ENCODE measurements around the gene GAS6. TPM values are rescaled to one million over a fixed set of nuclear protein-coding genes. Genes with fewer than 3 reads are reported as not detected.

Gene GAS6
- total and polyA plus RNA-seq, 2 experiments from 2014 or later = 822 to 1,035 TPM

GRCh38 chr13:113906571-113906970 is 42.7 kb upstream of the GAS6 start:
- DNase-seq = peak; percentile 21
- H3K9ac ChIP-seq = no peak overlapping the region
- no peak overlapping the region for H3K4me2 ChIP-seq (ENCODE audit: unreplicated experiment)
- no peaks in the 10 kb centered on the region for H3K79me2 ChIP-seq (ENCODE audit: insufficient read depth)
- 71 to 73% methylated on average over 4 of the region's 4 CpGs for WGBS, 2 experiments (ENCODE audit: low coverage in 1 of 2, low lambda C conversion rate in 2 of 2, missing lambda C conversion rate in 2 of 2)
- H3K4me1 ChIP-seq (ENCODE audit: insufficient read depth) = peaks cover 50% of the 10 kb centered on the region
- TF ChIP-seq EZH2phosphoT487 (IDR thresholded peaks at IDR 0.05; ENCODE audit: insufficient read depth, low read depth) (no peak), EZH2 (IDR thresholded peaks at IDR 0.05; ENCODE audit: insufficient read depth, poor library complexity, severe bottlenecking) (no peak)
- no peak overlapping the region for H3K4me3 ChIP-seq
- H3F3A ChIP-seq (ENCODE audit: insufficient read depth) = peaks cover 60% of the 10 kb centered on the region
- no peaks in the 10 kb centered on the region for H3K9me3 ChIP-seq (ENCODE audit: low read depth)
- no peak overlapping the region for H2AFZ ChIP-seq
- no peaks in the 10 kb centered on the region for H4K20me1 ChIP-seq (ENCODE audit: insufficient read depth)
- no peaks in the 10 kb centered on the region for H3K36me3 ChIP-seq (ENCODE audit: low read depth)
- in situ Hi-C loops (cut with MboI) = no loop called here
- no peaks in the 10 kb centered on the region for H3K9me2 ChIP-seq (ENCODE audit: insufficient read depth)
- no peaks in the 10 kb centered on the region for H3K27me3 ChIP-seq (replicated peaks; ENCODE audit: insufficient read depth)
- H3K27ac ChIP-seq = peak overlapping the region; percentile 65; the same call in 1 of the 2 replicates

- in situ Hi-C loops (cut with MboI) = no loop called here
- WGBS, 2 experiments (ENCODE audit: low coverage in 1 of 2, low lambda C conversion rate in 2 of 2, missing lambda C conversion rate in 2 of 2) = 95 to 97% methylated on average over 8 of the region's 8 CpGs
- no peaks in the 10 kb centered on the region for H4K20me1 ChIP-seq (ENCODE audit: insufficient read depth)
Observed at GRCh38 chr13:113905942-113906341, 42.1 kb upstream of the GAS6 start.

GRCh38 chr13:113905018-113905417 is 41.1 kb upstream of the GAS6 start:
- H3K9me2 ChIP-seq (ENCODE audit: insufficient read depth) = no peaks in the 10 kb centered on the region
- no peak overlapping the region for H3K4me2 ChIP-seq (ENCODE audit: unreplicated experiment)
- H2AFZ ChIP-seq = no peak overlapping the region
- 91 to 92% methylated on average over 9 of the region's 9 CpGs for WGBS, 2 experiments (ENCODE audit: low coverage in 1 of 2, low lambda C conversion rate in 2 of 2, missing lambda C conversion rate in 2 of 2)
- in situ Hi-C loops (cut with MboI) = no loop called here
- no peaks in the 10 kb centered on the region for H3K9me3 ChIP-seq (ENCODE audit: low read depth)
- TF ChIP-seq EZH2 (IDR thresholded peaks at IDR 0.05; ENCODE audit: insufficient read depth, poor library complexity, severe bottlenecking) (no peak), EZH2phosphoT487 (IDR thresholded peaks at IDR 0.05; ENCODE audit: insufficient read depth, low read depth) (no peak)
- no peaks in the 10 kb centered on the region for H3K36me3 ChIP-seq (ENCODE audit: low read depth)
- no peak overlapping the region for H3K4me3 ChIP-seq
- H3K27me3 ChIP-seq (replicated peaks; ENCODE audit: insufficient read depth) = no peaks in the 10 kb centered on the region
- no peaks in the 10 kb centered on the region for H3K79me2 ChIP-seq (ENCODE audit: insufficient read depth)
- no peaks in the 10 kb centered on the region for H4K20me1 ChIP-seq (ENCODE audit: insufficient read depth)
- no peak overlapping the region for H3K9ac ChIP-seq
- H3K4me1 ChIP-seq (ENCODE audit: insufficient read depth) = peaks cover 63% of the 10 kb centered on the region
- DNase-seq = no peak
- peaks cover 72% of the 10 kb centered on the region for H3F3A ChIP-seq (ENCODE audit: insufficient read depth)
- no peak overlapping the region for H3K27ac ChIP-seq

More at GRCh38 chr13:113905942-113906341, 42.1 kb upstream of the GAS6 start:
- no peak overlapping the region for H3K27ac ChIP-seq
- no peak for DNase-seq
- no peak for TF ChIP-seq EZH2phosphoT487 (IDR thresholded peaks at IDR 0.05; ENCODE audit: insufficient read depth, low read depth)
- H3K9me3 ChIP-seq (ENCODE audit: low read depth) = no peaks in the 10 kb centered on the region
- H3K4me2 ChIP-seq (ENCODE audit: unreplicated experiment) = no peak overlapping the region
- H3K9ac ChIP-seq = no peak overlapping the region
- no peaks in the 10 kb centered on the region for H3K27me3 ChIP-seq (replicated peaks; ENCODE audit: insufficient read depth)
- H3K9me2 ChIP-seq (ENCODE audit: insufficient read depth) = no peaks in the 10 kb centered on the region
- no peak overlapping the region for H2AFZ ChIP-seq
- peaks cover 66% of the 10 kb centered on the region for H3F3A ChIP-seq (ENCODE audit: insufficient read depth)
- H3K4me1 ChIP-seq (ENCODE audit: insufficient read depth) = peaks cover 57% of the 10 kb centered on the region
- no peak overlapping the region for H3K4me3 ChIP-seq
- H3K79me2 ChIP-seq (ENCODE audit: insufficient read depth) = no peaks in the 10 kb centered on the region
- no peaks in the 10 kb centered on the region for H3K36me3 ChIP-seq (ENCODE audit: low read depth)

GRCh38 chr13:113904411-113904810 is 40.5 kb upstream of the GAS6 start:
- Histone ChIP-seq H3K36me3 (ENCODE audit: low read depth) (no peaks in the 10 kb centered on the region), H3K4me2 (ENCODE audit: unreplicated experiment) (no peak overlapping the region), H3K9me2 (ENCODE audit: insufficient read depth) (no peaks in the 10 kb centered on the region), H2AFZ (no peak overlapping the region), H3K4me3 (no peak overlapping the region), H3K9ac (no peak overlapping the region), H3K27ac (peak overlapping the region; percentile 72; the same call in 1 of the 2 replicates), H3K79me2 (ENCODE audit: insufficient read depth) (no peaks in the 10 kb centered on the region), H3K4me1 (ENCODE audit: insufficient read depth) (peaks cover 63% of the 10 kb centered on the region), H3K27me3 (replicated peaks; ENCODE audit: insufficient read depth) (no peaks in the 10 kb centered on the region), H3K9me3 (ENCODE audit: low read depth) (no peaks in the 10 kb centered on the region), H3F3A (ENCODE audit: insufficient read depth) (peaks cover 69% of the 10 kb centered on the region), H4K20me1 (ENCODE audit: insufficient read depth) (no peaks in the 10 kb centered on the region)
- in situ Hi-C loops (cut with MboI) = no loop called here
- TF ChIP-seq EZH2phosphoT487 (IDR thresholded peaks at IDR 0.05; ENCODE audit: insufficient read depth, low read depth) = no peak
- no peak for TF ChIP-seq EZH2 (IDR thresholded peaks at IDR 0.05; ENCODE audit: insufficient read depth, poor library complexity, severe bottlenecking)
- peak; percentile 72 for DNase-seq
- WGBS, 2 experiments (ENCODE audit: low coverage in 1 of 2, low lambda C conversion rate in 2 of 2, missing lambda C conversion rate in 2 of 2) = 35 to 36% methylated on average over 8 of the region's 8 CpGs

DNA sequence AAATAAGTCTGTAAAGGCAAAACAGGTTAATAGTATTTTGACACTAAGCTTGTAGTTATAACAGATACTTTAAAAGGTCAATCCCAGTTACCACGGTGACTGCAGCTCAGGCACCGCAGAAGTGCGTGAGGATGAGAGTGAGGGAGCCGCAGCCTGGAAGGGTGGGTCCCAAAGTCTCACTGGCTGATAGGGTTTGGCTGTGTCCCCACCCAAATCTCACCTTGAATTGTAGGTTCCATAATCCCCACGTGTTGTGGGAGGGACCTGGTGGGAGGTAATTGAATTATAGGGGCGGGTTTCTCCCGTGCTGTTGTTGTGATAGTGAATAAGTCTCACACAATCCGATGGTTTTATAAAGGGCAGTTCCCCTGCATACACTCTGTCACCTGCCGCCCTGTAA is 40.0 kb upstream of the GAS6 start:
- H3K4me2 ChIP-seq (ENCODE audit: unreplicated experiment) = no peak overlapping the region
- 81 to 82% methylated on average over 9 of the region's 9 CpGs for WGBS, 2 experiments (ENCODE audit: low coverage in 1 of 2, low lambda C conversion rate in 2 of 2, missing lambda C conversion rate in 2 of 2)
- H3K27ac ChIP-seq = peak overlapping the region; percentile 72

More for the DNA sequence above, 40.0 kb upstream of the GAS6 start:
- peaks cover 58% of the 10 kb centered on the region for H3K4me1 ChIP-seq (ENCODE audit: insufficient read depth)
- no peak for TF ChIP-seq EZH2 (IDR thresholded peaks at IDR 0.05; ENCODE audit: insufficient read depth, poor library complexity, severe bottlenecking)
- TF ChIP-seq EZH2phosphoT487 (IDR thresholded peaks at IDR 0.05; ENCODE audit: insufficient read depth, low read depth) = no peak
- H3K4me3 ChIP-seq = no peak overlapping the region
- no peaks in the 10 kb centered on the region for H3K9me3 ChIP-seq (ENCODE audit: low read depth)
- H3F3A ChIP-seq (ENCODE audit: insufficient read depth) = peaks cover 64% of the 10 kb centered on the region
- H3K9me2 ChIP-seq (ENCODE audit: insufficient read depth) = no peaks in the 10 kb centered on the region
- H3K79me2 ChIP-seq (ENCODE audit: insufficient read depth) = no peaks in the 10 kb centered on the region
- no peak overlapping the region; the same call in 1 of the 2 replicates for H2AFZ ChIP-seq
- in situ Hi-C loops (cut with MboI) = no loop called here
- no peaks in the 10 kb centered on the region for H3K36me3 ChIP-seq (ENCODE audit: low read depth)
- no peak for DNase-seq
- peak overlapping the region; percentile 24; the same call in 1 of the 2 replicates for H3K9ac ChIP-seq
- no peaks in the 10 kb centered on the region for H4K20me1 ChIP-seq (ENCODE audit: insufficient read depth)
- H3K27me3 ChIP-seq (replicated peaks; ENCODE audit: insufficient read depth) = no peaks in the 10 kb centered on the region

All from GM23248 (cell line).